Upper lobe of left lung (tissue), 4 donors: Measurements from ENCODE around the gene NHSL1.

Experiments
- CTCF ChIP-seq, 6 experiments: fragments of 450-650 bp in 4 of 6; fragments of 200-600 bp in 2 of 6; sonication (generic) in 2 of 6; IDR thresholded peaks; one replicate each; pipeline ENCODE4 v1.5.1; 2016 to 2019; ENCODE audit warnings: antibody characterized with exemption in 6 of 6
- EP300 ChIP-seq, 4 donors: sonication (generic); formaldehyde crosslinking; IDR thresholded peaks; one replicate each; pipeline ENCODE4 v1.5.1; 2017; ENCODE audit warnings: antibody characterized with exemption in 4 of 4, control low read depth in 2 of 4

DNA sequence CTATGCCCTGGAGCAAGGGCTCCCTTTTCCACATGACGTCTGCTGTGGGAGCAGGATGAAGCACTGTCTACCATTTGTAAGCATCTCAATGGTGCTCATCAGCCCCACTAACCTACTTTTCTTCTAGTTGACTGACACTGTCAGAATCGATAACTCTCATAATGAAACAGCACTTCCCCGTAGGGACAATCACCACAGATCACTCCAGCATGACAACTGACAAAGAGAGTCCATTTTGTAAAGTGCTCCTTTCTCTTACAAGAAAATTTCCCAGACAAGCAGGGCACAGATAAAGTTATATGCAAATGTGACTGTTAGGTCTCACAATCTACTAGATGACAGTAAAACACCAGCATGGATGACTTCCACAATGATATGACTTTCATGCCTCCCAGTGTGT is 48.8 kb downstream of the NHSL1 start:
- no peak for TF ChIP-seq CTCF (IDR thresholded peaks at IDR 0.05)
- TF ChIP-seq EP300 (IDR thresholded peaks at IDR 0.05) = no peak
